Activated T-cell treated with anti-CD3 and anti-CD28 coated beads for 24 hours (primary cell): ENCODE measurements around the gene KIF1A.
A peak's percentile ranks its signal among the peaks of the same experiment; 100 is the strongest.

ENCODE experiments used
- DNase-seq: peaks from one replicate; pipeline ENCODE4 v3.0.0-alpha.2; 2020; ENCODE audit warnings: low read depth

The KIF1A gene, protein sequence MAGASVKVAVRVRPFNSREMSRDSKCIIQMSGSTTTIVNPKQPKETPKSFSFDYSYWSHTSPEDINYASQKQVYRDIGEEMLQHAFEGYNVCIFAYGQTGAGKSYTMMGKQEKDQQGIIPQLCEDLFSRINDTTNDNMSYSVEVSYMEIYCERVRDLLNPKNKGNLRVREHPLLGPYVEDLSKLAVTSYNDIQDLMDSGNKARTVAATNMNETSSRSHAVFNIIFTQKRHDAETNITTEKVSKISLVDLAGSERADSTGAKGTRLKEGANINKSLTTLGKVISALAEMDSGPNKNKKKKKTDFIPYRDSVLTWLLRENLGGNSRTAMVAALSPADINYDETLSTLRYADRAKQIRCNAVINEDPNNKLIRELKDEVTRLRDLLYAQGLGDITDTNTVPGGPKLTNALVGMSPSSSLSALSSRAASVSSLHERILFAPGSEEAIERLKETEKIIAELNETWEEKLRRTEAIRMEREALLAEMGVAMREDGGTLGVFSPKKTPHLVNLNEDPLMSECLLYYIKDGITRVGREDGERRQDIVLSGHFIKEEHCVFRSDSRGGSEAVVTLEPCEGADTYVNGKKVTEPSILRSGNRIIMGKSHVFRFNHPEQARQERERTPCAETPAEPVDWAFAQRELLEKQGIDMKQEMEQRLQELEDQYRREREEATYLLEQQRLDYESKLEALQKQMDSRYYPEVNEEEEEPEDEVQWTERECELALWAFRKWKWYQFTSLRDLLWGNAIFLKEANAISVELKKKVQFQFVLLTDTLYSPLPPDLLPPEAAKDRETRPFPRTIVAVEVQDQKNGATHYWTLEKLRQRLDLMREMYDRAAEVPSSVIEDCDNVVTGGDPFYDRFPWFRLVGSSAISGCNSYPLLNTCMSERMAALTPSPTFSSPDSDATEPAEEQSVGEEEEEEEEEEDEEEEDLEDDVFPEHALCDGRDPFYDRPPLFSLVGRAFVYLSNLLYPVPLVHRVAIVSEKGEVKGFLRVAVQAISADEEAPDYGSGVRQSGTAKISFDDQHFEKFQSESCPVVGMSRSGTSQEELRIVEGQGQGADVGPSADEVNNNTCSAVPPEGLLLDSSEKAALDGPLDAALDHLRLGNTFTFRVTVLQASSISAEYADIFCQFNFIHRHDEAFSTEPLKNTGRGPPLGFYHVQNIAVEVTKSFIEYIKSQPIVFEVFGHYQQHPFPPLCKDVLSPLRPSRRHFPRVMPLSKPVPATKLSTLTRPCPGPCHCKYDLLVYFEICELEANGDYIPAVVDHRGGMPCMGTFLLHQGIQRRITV (N-terminal part only)

DNA sequence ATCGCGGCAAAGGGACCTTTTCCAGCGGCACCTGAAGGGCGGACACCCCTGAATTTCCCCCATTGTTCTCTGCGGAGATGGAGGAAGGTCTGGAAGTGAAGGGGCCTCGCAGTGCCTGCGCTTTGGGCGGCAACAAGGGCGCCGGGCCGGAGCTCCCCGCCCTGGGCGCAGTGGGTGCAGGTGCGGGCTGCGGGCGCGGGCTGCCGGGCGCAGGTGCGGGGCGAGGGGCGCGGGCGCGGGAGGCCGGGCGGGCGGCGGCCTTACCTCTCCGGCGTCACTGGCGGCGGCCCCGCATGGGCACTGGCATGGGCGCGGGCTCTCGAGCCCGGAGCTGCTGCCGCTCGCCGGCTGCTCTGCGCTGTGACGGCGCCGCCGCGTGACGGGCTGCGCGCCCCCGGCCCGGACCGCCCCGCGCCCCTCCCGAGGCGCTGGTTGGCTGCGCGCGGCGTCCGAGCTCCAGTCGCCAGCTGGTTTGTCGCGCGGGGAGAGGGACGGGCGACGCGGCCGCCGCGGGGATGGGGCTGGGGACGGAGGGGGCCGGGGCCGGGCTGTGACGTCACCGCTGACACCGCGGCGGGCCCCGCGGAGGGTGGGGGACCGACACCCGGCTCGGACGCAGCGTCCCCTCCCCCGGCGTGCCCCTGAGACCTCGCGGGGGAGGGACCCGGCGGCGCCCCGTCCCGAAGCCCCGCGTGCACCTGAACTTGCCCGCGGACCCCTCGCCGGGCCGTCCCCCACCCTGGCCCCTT lies at the start of gene KIF1A:
Gene KIF1A, minus strand, starts transcription at position 362 of the 749 bp plus-strand sequence. CDS start 22,467 bp downstream, outside the sequence.
- no peak for DNase-seq

DNA sequence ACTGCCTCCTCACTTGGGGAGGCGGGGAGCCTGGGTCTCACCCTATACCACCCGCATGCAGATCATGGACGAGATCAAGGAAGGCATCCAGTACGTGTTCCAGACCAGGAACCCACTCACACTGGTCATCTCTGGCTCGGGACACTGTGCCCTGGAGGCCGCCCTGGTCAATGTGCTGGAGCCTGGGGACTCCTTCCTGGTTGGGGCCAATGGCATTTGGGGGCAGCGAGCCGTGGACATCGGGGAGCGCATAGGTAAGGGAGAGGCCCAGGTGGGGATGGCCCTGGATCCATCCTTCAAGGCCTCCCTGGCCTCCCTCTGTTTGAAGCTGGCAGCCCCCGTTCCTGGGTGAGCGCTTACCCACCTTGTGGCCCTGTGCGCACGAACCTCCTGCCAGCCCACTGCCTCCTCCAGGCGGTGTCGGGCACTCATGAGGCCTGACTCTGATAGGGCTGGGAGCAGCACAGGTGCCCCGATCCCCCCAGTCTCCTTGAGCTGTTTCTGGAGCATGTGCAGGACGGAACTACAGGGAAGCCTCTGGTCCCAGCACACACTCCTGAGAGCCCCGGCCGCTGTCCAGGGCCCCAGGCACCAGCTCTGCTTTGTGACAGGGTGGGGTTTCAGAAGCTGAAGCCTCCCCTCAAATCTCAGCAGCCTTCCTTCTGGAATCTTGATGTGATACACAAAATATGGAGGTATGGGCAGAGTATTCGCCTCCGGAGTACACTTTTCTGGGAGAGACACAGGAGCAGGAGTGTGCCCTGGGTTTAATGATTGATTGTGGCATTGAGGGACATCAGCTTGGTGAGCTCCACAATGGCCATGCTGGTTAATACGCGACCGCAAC lies 49.3 kb upstream of the KIF1A start:
- DNase-seq = no peak

DNA sequence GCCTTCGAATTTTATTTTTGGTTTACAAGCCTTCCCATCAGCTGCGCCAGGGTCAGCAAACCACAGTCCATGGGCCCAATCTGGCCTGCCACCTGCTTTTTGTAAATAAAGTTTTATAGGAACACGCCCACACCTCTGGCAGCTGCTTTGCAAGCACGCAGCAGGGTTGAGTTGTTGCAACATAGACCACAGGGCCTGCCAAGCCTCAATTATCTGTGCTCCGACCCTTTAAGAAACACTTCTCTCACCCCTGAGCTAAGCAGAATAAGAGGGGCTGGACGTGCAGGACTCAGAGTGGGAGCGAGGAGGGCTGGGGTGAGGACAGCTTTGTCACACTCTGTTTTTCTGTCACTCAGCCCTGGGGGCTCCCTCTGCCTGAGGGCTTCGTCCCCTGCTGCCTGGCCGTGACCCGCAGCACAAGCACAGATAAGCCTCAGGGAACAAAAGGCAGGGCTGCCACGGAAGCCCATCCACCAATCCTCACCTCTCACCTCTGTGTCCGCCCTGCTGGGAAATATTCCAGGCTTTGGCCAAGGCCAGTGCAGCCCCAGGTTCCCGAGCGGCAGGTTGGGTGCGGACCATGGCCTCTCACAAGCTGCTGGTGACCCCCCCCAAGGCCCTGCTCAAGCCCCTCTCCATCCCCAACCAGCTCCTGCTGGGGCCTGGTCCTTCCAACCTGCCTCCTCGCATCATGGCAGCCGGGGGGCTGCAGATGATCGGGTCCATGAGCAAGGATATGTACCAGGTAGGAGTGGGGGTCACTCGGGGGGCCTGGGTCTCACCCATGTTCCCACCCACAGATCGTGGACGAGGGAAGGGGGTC lies 48.5 kb upstream of the KIF1A start, which contains the start of gene AGXT:
Gene AGXT, plus strand, starts transcription at position 539 of the 823 bp plus-strand sequence. Its CDS starts 42 bp downstream, at position 581.
- no peak for DNase-seq

DNA sequence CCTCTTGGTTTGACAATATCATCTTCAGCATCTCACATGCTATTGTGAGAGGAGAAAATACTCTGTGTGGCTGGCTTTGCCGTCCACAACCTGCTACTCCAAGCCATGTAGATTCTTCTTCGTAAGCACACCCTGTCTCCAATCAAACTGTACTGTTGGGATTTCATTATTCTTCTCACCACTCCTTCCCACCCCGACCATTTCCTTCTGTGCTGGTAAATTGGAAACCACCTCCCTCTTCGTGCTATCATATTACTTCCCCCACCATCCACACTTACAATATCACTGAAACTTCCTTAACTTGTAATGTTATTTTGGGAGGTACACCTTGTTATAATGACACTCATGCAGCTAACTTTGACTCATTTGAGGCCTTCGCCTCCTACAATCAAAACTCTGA lies 45.4 kb upstream of the KIF1A start:
- DNase-seq = no peak

DNA sequence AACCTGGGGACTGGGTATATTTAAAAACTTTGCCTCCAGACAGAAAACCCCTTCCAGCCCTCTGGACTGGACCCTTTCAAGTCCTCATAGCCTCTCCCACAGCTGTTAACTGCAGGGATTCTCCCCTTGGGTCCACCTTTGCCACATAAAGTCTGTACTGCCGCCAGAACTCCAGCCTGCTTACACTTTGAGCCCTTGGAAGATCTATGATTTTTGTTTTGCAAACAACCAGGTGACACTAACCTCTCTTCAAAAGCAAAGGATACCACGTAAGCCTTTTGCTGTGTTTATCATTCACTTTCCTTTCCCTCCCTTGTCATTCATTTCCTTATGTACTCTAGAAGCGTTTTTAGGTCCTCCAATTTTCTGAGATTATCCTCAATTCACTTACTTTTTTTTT lies 44.5 kb upstream of the KIF1A start:
- DNase-seq = no peak

DNA sequence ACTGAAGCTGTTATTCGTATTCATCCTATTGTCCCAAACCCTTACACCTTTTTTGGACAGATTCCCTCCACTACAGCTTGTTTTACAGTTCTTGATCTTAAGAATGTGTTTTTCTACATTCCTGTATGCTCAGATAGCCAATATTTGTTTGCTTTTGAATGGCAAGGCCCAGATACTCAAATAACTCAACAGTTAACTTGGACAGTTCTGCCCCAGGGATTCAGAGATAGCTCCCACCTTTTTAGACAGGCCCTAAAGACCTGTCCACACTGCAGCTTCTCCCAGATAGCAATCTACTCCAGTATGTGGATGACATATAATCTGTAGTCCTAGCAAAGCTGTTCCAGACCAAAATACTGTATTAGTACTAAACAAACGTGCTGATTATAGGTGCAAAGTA lies 41.5 kb upstream of the KIF1A start:
- DNase-seq = no peak

DNA sequence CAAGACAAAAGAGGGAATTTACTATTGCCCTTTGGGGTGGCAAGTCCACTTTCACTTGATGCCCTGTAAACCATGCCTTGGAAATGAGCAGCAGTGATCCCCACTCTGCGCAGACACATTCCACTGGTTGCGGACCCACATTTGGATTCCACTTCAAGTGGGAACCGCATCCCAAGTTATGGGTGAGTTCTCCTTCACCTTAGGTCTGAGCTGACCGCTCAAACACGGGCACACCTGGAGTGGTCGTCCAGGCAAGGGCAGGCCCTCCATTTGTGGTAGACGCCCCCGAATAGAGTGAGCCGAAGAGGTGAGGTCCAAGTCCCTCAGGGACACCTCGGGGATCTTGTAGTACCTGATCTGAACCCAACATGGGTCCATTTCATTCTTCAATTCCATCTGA lies 38.9 kb upstream of the KIF1A start:
- no peak for DNase-seq

DNA sequence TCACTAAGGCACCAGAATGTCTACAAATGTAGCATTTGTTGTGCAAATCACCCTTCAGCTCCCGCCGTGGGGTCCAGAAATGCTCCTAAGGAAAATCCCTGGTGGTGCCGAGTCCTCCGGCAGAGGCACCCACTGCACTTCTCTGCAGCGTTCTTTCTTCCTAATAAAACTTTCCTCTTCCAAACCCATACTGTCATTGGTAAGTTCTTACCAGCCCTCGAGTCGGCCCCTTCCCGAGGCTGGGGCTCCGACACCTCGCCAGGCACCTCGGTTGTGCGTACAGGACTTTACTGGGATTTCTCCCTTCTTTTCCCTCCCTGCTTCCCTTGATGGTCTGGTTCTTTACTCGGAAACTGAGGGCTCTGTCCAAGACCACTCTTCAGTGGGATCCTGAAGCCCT lies 38.3 kb upstream of the KIF1A start:
- DNase-seq = no peak

DNA sequence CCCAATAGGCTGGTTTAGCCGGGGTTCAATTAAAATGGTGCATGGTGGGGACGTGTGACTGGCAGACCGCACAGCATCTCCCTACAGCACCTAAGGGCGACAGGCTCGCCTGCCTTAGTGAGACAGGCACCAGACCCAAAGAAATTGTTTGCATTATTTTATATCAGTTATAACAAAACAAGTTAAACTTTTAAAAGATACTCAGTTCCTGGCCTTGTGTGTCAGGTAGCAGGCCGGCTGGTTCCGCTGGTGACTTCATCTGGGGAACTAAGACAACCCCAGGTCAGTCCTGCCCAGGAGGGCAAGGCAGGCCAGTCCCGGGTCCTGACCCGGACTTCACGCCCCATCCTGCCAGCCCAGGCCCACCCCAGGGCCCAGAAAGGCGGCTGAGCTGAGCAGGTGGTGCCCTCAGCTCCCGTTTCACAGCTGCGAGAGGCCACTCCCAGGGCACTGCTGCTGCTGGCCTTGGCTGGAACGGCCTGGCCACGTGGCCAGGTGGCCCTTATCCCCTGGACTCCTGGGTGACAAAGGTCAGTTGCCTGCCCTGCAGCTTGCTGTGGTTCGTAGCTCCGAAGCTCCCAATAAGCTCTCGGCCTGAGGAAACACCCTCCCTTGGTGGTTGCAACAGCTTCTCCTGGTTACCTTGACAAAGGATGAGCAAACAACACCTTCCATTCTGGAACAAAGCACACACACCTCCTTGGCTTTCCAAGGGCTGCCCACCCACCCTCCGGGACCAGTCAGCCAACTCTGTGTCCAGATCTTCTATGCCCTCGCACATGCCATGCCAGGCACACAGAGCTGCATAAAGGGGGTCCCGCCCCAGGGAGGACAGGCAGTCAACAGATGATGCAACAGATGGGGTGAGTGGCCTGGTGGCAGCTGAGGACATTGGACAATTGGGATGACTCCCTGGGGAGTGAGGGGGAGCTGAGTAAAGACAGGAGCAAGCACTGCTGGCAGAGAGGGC lies 37.3 kb upstream of the KIF1A start:
- no peak for DNase-seq

DNA sequence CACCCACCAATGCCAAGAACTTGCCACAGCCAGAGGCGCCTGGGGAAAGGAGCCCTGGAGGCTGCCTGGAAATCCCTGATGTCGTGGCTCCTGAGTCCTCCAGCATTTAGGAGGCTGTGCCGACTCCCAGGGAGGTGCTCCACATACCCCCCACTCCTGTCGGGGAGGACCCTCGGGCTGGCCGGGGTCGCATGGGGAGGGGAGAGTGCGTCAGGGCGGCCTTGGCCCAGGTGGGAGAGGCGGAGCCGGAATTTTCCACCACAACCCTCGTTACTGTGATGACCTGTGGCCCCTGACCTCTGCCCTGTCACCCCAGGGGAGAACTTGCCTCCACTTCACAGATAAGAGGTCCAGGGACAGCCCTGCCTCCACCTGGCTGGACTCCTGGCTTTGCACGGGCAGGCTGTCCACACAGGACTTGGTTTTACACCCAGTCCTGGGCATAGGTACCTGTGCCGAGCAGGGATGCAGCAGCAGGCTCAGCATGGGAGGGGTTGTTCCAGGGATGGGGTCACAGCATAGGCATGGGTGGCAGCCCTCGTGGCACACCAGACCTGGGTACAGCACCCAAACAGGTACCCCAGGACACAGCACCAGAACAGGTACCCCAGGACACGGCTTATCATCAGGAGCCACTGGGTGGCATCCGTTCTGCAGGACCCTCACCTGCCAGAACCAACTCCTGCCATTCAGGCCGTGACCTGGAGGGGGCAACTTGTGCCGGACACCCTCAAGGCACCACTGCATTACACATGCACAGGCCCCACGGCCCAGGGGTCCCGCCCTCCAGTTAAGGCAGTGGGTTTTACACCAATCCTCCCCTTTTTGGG lies 36.3 kb upstream of the KIF1A start:
- no peak for DNase-seq

DNA sequence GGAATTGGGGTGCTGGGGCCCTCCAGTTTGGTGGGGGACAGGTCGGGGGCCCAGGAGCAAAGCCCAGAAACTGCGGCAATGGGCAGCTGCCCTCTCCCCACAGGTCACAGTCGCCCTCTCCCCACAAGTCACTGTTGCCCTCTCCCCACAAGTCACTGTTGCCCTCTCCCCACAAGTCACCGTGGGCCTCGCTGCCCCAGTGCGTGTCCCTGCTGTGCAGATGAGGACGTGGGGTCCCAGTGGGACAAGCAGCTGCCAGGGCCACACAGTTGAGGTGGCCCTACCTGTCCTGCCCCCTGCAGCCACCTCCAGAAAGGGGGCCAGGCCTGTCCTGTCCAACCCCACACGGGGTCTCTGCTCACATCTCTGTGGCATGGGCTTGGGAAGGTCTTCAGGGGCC lies 35.7 kb upstream of the KIF1A start:
- no peak for DNase-seq

DNA sequence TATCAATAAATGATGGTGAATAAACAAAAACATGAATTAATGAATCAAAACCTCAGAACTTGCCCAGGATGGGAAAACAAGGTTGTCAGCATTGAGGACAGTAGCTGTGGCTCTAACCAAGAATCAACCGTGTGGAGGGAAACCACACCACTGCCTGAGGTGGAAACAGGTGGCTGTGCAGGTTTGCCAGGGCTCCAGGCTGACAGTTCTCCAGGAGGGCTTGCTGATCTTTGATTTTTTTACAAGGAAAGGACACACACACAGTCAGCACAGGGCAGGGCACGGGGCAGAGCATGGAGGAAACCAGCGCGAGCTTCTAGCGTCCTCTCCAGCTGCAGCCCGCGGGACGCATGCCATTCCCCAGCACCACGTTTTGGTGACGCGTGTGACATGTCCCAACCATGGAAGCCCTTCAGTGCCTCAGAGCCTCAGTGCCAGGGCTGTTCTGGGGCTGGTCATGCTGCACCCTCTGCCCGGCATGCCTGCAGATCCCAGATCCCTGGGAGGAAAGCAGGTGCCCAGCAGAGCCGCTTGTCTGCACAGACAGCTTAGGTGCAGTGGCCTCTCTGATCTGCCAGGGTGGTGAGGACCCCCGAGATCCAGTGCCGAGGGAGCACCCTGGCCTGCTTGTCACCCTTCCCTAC lies 32.8 kb upstream of the KIF1A start:
- no peak for DNase-seq

DNA sequence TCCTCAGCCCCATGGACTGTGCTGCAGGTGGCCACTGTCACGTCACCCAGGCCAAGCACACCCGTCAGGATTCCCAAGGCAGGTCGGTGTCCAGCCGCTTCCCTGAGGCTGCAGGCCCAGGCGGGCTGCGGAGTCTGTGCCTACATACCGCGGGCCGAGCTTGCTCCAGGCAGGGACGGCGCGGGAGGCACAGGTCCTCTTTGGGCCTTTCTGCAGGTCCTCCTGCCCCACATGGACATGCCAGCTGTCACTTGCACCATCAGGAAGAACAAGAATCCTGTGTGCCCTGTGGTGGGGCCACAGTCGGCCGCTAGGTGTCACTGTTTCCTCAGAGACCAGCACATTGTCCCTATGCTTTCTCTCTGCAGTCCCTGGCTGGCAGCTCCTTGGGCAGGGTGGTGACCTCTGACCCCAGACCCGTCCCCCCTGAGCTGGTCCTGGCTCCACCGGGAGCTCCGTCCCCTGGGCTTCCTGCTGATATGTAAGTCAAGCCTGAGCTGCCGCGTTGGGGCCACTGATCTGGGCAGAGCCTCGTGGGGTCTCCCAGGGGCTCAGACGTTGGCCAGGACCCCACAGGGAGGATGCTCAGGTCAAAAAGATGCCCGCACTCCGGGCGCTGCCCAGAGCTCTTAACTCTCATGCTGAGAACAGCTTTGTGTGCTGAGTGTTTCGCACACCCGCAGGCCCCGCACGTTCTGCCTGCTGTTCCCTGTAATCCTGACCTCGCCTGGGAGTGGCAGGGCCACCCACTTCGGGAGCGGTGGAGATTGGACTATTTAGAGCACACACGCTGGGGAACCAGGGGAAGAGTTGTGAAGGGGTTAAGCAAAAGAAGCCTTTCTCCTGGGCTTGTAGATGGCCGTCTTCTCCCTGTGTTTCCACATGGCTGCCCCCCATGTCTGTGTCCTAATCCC lies 31.3 kb upstream of the KIF1A start:
- peak; percentile 73 for DNase-seq

DNA sequence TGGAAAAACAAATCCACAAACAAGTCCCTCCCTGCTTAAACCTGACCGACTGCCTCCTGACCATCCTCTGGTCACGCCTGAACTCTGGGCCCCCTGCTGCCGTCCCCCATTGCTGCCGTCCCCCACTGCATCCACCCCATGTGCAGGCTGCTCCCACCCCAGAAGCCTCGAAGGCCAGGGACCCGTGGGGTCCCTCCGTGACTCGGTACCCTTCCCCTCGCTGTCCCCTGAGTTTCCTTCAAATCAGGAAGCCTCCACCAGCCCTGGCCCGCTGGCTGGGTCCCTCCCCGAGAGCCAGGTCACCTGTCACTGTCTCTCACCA lies 30.7 kb upstream of the KIF1A start:
- DNase-seq = no peak

DNA sequence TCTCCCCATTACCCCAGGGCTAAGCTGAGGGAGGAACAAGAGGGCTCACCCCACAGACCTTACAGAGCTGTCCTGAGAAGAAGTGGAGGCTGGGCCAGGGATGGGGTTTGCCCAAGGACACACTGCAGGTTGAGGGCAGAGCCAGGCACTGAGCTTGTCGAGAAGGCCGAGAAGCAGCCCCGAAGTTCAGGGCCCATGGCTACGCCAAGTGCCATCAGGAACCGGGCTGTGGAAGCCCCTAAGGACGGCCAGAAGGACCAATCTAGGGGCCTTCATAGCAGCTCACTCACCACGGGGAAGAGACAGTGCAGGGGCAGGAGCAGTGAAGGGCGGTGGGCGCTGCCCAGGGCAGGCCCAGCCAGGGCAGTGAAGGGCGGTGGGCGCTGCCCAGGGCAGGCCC lies 30.0 kb upstream of the KIF1A start:
- DNase-seq = no peak
